Astrocyte of the spinal cord (primary cell): Measurements from ENCODE around the gene METRNL.

Experiments
- DNase-seq: peaks from one replicate; pipeline ENCODE4 v3.0.0; 2011; ENCODE audit warnings: low read depth, low spot score
- H3K4me3 ChIP-seq: 2 replicates; pipeline ENCODE4 v1.5.1; 2011; ENCODE audit warnings: low read depth, mild to moderate bottlenecking, low read length, moderate library complexity
- in situ Hi-C: cut with HindIII; loops from 2 replicates; pipeline ENCODE4 v1.10.0; 2017; ENCODE audit warnings: low sequenced_read_pairs
- TF ChIP-seq, protein P1 (sequence below): IDR thresholded peaks from 2 replicates; pipeline ENCODE4 v1.5.1; 2012; ENCODE audit warnings: low read depth, mild to moderate bottlenecking, low read length, inconsistent platforms

METRNL gene

DNA sequence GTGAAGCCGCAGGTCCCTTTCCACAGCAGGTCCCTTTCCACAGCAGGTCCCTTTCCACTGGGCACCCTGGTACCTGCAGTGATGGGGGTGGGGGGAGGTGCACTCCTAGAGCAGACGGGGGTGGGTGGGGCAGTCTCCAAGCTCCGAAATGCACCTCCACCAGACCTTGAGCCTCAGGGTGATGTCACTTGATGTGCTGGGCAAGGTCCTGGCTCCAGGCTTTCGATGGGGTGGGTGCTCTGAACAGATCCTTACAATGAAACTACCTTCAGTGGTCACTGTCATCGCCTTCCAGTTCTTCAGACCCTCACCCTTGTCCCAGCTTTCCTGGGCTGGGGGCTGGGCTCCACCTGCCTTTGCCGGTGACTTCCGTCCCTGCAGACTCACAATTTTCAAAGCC is 1.5 kb upstream of the METRNL start:
- H3K4me3 ChIP-seq = no peak overlapping the region
- TF ChIP-seq, protein P1, sequence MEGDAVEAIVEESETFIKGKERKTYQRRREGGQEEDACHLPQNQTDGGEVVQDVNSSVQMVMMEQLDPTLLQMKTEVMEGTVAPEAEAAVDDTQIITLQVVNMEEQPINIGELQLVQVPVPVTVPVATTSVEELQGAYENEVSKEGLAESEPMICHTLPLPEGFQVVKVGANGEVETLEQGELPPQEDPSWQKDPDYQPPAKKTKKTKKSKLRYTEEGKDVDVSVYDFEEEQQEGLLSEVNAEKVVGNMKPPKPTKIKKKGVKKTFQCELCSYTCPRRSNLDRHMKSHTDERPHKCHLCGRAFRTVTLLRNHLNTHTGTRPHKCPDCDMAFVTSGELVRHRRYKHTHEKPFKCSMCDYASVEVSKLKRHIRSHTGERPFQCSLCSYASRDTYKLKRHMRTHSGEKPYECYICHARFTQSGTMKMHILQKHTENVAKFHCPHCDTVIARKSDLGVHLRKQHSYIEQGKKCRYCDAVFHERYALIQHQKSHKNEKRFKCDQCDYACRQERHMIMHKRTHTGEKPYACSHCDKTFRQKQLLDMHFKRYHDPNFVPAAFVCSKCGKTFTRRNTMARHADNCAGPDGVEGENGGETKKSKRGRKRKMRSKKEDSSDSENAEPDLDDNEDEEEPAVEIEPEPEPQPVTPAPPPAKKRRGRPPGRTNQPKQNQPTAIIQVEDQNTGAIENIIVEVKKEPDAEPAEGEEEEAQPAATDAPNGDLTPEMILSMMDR = no peak
- DNase-seq = no peak
- in situ Hi-C loops = no loop called here

DNA sequence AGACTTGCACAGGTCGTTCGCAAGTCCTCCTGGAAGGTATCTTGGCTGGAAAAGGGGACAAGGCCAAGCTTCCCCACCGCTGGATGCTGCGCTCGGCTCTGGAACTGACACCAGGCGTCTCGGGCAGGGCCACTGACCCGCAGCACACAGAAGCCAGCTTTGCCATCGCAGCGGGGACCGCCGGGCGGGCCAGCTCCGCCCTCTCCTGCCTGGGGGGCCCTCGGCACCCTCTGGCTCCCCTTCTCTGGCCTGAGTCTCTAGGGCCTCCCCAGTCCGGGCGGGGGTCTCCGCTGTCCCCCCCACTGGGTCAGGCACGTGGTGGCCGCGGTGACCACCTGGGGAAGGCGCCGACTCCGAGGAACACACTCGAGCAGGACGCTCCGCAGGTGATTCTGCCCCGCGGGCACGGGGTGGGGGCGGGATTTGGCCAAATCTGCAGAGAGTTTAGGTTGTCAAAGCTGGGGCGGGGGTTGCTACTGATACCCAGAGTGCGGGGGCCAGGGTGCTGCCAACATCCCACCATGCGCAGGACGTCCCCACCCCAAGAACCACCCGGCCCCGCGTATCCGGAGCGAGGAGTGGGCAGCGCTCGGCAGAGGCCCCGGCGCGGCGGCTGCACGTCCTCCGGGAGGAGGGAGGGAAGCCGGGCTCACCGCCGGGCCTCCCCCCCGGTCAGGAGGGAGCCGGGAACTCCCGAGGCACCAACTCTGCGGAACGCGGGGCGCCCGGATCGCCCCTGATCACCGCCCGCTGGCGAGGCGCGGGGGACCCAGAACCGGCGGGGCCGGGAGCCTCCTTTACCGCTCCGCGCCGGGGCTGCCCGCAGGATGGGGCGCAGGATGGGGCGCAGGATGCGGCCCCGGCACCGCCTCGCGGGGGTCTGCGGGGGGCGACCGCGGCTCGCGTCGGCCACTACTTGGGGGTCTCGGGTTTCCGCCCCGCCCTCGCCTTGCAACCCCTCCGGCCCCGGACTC is 744 bp upstream of the METRNL start:
- peak overlapping the region; percentile 39 for H3K4me3 ChIP-seq
- in situ Hi-C loops = no loop called here
- DNase-seq = no peak
- TF ChIP-seq, protein P1 = no peak

DNA sequence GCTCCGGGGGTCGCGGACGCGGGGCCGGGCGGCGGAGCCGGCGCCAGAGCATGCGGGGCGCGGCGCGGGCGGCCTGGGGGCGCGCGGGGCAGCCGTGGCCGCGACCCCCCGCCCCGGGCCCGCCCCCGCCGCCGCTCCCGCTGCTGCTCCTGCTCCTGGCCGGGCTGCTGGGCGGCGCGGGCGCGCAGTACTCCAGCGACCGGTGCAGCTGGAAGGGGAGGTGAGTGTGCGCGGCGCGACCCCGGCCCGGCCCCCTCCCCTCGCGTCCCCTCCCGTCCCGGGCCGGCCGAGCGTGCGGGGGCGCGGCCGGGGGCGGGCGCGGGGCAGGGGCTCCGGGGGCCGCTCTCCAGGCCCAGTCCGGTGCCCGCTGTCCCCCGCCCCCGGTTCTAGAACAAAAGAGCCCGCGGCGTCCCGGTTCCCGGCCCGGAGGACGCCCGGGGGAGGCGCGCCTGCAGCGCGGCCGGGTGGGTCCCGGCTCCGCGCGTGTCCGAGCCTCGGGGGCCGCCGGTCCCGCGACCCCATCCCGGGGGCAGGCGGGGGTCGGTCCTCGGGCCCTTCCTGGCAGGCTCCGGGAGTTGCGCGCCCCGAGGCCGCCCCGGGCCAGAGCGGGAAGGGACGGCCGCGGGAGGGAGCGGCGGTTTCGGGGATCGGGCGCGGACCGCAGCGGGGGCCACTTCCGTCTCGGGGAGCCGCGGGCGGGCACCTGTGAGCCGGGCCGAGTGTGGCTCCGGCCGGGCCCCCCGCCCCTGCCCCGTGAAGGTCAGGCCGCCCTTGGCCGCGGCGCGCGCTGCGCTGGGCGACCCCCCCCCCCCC is 563 bp downstream of the METRNL start:
- in situ Hi-C loops = no loop called here
- H3K4me3 ChIP-seq = peak overlapping the region; percentile 52
- TF ChIP-seq, protein P1 = no peak
- DNase-seq = no peak

DNA sequence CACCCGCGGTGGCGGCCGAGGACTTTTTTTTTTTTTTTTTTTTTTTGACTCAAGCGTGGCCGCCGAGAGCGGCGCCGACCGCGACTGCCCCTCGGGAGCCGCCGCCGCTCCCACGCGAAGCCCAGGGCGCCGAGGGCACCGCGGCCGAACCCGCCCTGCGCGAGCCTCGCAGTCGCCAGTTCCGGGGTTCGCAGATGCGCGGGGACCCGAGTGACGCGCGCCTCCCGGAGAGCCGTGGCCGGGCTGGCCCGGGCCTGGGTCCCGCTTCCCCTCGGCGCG is 1.1 kb downstream of the METRNL start:
- peak overlapping the region; percentile 52 for H3K4me3 ChIP-seq
- DNase-seq = no peak
- in situ Hi-C loops = no loop called here
- TF ChIP-seq, protein P1 = no peak

DNA sequence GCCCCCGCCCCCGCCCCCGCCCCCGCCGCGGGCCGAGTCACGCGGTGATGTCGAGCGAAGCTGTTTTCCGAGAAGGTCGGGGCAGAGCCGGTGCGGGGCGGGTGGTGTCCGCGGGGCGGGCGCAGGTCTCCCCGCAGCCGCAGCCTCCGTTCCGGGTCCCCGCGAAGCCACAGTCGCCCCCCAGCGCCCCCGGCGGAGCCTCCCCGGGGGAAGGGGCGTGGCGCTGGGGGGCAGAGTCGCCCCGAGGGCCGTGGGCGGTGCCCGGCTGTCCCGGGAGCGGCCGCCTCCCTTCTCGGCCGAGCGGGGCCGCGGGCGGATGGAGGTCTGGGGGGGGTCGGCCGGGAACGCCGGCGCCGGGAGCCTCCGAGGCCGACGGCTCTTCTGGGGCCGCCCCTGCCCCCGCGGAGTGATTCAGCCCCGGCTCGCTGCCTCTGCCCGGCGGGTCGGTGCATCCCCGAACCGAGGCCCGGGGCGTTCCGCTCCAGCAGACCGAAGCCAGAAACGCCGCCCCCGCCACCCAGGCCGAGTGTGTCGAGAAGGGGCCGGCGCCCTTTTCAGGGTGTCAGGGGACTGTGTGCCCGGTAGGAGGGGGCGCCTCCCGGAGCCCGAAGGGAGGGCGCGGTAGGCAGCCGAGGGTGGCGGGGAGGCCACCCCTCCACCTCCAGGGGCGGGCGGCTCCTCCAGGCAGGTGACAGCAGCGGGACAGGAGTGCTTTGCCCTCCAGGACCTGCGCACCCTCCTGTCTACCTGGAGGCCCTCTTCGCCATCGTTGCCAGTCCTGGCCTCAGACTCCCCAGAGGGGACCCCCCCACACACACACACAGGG is 1.7 kb downstream of the METRNL start:
- in situ Hi-C loops = no loop called here
- TF ChIP-seq, protein P1 = no peak
- DNase-seq = no peak
- H3K4me3 ChIP-seq = peak overlapping the region; percentile 52

DNA sequence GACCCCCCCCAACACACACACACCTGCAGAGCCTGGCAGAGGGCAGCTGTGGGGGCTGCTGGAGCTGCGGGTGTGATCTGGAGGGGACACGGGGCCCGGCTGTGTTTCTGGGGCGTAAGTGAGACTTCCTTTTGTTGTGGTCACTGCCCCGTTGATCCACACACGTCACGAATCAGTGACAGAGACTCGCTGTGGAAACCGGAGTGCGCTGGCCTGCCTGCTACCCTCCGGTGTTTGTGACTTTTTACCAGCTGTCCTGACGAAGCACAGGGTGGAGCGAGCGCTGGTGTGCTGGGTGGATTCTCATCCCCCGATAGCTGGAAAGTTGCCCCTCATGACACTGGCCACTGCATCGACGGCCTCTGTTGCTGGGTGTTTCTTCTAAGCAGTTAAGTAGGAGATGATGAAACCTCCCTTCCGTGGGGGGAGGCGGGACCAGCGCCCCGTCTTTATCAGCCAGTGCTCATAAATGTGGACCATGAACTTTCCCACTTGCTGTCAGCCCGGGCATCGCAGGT is 2.3 kb downstream of the METRNL start:
- peak overlapping the region; percentile 52 for H3K4me3 ChIP-seq
- TF ChIP-seq, protein P1 = no peak
- in situ Hi-C loops = no loop called here
- DNase-seq = peak; percentile 18
